HG03135 (cell line): ENCODE measurements around the gene ZBTB2.
"Not testable (repeated sequence)": the region's sequence is repeated elsewhere in the genome, so short reads cannot be mapped to it uniquely, and the experiment has no call there.

ENCODE experiments used
- ATAC-seq: cut with Tn5 transposase; IDR thresholded peaks from one replicate; pipeline ENCODE4 v1.9.1; 2021; ENCODE audit warnings: mild to moderate bottlenecking, moderate library complexity; ENCODE audit not compliant: unreplicated experiment

ZBTB2 gene

DNA sequence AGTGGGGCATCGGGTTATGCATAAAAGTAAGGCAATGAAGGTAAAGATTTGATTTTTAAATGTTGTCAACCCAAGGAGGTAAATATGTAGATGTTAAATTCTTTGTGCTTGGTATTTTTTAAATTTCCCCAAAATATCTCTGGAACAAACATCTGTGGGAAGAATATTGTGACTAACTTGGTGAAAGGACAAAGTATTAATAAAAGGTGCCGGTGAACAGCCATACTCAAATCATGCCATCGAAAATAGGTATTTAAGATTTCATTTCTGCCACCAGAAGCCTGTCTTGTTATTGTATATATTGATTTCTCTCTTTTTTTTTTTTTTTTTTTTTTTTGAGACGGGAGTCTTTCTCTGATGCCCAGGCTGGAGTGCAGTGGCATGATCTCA is 12.6 kb upstream of the ZBTB2 start:
- ATAC-seq, result no peak

DNA sequence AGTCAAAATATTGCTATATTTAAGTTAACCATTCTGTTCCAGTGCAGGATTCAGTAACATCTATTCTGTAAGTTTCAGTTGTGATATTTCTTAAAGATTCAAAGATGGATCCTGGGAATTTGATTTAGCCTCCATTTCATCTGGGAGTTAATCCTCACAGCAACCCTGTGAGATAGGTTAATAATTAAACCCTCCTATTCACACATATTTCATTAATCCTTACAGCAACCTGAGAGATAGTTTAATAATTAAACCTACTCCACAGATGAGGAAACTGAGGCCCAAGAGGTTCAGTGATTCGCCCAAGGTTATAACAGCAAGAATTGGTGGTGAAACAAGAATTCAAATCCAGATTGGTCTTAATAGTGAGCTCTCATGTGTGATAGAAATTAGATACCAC is 10.9 kb upstream of the ZBTB2 start:
- no peak for ATAC-seq

DNA sequence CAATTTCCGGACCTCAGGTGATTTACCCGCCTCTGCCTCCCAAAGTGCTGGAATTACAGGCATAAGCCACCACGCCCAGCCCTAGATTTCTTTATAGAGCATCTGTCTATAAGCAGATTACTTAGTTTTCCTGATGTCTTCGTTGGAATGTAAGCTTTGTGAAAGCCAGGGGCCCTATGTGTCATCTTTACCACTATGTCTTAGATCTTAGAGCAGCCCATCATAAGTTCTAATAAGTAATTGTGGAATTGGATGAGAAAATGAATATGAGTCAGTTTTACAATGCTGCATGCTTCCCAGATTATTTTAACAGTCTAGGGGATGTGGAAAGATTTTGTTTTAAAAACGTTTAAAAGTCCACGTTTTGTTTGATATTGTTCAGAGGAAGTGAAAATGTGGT is 9.1 kb upstream of the ZBTB2 start:
- ATAC-seq, result no peak

DNA sequence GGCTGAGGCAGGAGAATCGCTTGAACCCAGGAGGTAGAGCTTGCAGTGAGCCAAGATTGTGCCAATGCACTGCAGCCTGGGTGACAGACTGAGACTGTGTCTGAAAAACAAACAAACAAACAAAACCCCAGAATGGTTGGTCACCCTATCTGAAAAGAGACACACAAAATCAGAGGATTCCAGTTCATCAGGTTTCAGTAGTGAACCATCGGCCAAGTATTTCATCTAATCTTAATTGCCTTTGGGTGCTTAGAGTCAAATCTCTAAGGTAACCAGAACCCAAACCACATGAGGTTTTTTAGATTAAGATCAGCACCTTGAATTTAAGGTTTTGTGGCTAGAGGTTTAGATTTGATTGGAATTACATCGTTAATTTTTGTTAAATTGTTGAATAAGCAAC is 8.3 kb upstream of the ZBTB2 start:
- ATAC-seq, result no peak

DNA sequence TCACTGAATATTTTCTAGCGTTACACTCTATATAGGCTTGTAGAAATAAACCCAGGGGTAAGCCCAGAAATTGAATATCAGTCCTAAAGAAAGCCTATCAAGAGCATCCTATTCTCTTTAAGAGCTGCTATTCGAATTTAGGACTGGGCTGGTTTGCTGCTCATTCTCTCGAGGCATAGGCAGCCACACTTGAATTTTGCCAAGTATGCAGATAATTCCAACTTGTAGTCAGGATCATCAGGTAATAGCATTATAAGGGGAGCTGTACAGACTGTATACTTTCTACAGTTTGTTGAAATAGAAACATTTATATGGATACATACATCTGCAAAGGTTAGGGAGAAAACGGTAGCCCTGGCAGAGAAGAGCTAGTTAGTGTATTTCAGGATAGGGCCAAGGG is 2.1 kb upstream of the ZBTB2 start:
- ATAC-seq, result no peak

DNA sequence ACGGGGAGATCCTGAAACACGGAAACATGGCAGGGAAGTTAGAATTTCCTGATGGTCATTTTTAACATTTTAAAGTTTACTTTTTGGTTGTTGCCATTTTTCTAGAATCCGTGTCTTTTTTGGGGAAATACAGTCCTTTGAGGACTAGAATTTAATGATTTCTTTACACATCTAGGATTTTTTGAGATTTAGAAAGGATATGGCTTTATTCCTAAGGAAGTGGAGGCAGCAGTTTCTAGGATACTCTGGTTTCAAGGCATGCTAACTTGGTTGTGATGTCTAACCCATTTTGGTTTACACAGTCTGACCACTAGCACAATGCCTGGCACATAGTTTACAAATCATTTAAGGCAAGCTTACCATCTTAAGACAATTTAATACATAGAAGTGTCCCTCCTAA is 1.1 kb upstream of the ZBTB2 start:
- no peak for ATAC-seq

DNA sequence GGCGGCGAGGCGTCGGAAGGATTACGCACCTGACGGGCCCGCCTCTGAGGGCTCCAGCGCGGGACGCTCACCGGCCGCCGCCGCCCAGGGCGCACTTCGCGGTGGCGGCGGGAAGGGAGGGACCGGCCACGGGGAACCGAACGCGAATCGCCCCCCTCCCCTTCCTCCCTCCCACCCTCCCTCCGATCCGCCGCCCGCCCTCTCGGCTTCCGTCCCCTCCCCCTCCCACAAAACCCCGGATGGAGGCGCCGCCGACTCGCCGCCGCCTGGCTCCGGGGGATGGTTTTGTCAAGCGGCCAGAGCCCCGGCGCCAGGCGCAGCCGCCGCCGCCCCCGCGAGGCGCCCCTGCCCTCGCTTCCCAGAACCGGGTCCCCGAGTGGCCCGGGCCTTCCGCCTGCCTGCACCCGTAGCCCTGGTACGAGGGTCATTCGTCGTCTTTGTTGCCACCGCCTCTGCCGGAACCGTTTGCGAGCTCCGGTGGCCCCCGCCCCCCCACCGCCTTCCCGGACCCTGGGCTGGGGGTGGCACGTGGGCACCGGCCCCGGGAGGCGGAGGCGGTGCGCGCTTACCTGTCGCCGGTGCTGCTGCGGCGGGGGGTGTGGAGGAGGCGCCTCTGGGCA is 398 bp downstream of the ZBTB2 start:
- ATAC-seq, result peak; percentile 14

DNA sequence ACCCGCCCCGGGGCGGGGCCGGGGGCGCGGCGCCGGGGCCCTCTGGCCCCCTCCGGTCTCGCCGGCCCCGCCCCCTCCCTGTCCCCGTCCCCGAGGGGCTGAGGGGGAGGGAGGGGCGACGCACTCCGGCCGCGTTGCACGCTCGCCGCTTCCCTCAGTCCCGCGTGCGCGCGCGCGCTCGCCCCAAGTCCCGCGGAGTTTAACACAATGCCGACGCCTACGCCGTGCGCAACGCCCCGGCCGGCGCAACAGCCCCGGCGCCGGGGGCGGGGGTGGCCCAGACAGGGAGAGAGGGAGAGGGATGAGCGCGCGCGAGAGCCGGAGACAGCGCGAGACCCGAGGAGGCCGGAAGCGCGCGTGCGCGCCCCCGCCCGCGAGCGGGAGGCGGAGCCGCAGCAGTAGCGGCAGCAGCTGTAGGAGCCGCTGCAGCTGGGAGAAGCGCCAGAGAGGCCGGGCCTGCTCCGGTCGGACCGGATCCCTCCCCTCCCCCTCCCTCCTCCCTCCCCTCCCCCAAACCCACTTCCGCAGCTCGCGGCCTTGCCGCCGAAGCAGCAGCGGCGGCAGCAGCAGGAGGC is 996 bp downstream of the ZBTB2 start:
- peak; percentile 84 for ATAC-seq

DNA sequence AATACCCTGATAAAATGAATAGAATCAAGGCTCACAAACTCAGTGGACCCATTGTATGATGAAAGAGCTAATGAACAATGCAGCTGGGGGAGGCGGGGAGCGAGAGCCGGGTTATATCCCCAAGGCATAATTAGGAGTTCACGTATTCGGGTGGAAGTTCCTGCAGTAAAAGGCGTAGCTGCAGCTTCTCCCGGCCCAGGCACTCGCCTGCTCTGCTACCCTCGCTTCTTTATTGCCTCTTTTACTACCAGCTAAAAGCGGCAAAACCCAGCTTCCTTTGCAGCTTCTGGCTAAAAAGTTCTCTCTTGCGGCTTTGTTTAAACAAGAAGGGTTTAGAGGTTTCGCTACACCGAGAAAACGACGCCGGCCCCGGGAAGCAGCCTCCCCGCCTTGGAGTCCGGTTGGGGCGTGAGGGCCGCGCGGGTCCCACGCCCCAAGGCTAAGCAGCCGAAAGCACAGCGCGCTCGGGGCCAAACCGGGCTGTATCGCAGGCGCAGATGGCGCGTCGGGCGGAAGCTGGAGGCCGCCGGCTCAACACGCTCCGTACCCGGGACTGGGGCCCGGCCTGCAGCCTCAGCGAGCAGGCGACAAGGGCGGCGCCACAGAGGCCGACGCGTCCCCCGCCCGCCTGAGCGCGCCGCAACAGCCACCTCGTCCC is 1.6 kb downstream of the ZBTB2 start:
- peak; percentile 59 for ATAC-seq

DNA sequence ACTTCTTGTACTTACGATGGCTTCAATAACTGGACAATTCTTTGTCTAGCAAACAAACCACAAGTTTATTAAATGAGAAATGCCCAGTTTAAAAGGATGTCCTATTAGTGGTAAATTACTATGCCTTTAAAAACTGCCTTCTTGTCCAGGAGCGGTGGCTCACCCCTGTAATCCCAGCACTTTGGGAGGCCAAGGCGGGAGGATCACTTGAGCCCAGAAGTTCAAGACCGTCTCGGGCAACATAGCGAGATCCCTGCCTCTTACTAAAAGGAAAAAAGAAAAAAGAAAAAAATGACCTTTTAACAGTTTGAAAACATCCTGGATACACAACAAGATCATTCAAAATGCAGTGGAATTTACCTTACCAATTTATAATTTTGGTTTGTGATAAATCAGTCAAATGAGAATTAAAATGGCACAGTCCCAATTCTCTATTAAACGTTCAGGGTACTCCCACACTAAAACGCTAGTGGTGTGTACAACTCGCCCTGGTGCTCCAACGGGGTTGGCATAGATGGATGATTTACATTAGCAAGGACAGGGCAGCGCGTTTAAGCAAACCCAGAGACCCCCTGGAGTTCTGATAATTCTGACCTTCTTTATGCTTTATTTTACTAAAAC is 2.3 kb downstream of the ZBTB2 start:
- ATAC-seq, result no peak

DNA sequence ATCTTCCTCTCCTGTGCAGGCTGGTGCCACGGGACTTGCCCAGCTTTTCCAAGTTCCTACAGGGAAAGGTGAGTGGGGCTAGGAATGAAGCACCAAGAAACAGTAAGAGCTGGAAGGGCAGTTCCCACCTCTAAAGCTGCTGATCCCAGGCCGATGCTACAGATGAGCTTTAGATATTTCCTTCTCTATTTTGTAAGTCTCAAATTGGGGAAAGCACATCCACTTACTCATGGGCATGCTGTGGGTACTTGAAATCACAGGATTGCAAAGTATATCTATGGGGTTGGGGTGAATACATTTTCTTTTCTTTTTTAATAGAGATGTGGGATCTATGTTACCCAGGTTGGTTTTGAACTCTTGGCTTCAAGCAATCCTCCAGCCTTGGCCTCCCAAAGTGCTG is 3.1 kb downstream of the ZBTB2 start:
- ATAC-seq, result no peak

DNA sequence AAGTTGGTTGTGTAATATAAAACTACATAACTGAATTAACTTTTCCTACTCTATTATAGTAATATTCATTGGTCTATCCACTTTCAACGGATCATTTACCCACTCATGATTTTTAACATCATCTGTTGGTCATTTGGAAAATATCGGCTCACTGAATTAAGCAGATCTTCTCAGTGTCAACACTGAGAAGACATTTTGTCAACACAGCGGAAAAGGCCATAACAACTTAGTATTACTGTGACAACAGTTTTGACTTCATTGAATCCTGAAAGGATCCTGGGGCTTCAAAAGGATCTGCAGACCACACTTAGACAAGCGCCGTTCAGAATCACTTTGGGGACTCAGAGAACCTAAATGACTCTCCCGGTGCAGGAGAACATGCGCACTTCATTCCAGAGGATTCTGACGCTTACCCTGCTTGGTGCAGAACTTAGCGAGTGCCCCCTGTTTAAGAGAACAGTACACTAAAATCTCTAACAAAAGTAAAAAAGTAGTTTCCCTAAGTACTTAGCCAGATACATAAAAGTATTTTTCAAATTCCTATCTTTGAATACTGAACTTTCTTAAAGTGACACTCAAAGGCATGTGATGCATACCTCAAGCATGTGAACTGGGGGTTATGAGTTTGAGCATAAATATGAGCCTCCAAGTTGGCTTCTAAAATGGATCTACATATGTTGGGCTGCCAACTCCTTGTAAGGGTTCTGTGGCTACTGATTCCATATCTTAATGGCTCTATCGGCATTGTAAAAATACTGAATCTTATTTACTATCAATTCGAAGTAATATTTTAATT is 4.0 kb downstream of the ZBTB2 start:
- ATAC-seq, result no peak

DNA sequence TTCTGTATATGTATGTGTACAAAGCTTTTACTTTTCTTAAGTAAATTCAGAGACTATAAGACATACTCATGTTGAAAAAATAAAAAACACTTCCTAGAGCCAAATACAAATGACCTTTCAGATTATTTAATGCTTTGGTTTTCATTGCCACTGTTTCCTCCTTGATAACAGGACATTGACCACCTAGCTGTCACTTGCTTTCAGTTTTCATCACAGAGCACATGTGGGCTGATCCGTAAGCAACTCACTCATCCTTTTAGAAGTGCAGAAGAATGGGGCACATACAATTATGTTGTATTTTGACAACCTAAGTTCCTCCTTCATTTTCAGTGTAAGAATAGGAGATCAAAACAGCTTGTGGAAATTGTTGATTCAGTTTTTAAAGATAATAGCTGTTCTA is 6.2 kb downstream of the ZBTB2 start:
- no peak for ATAC-seq

DNA sequence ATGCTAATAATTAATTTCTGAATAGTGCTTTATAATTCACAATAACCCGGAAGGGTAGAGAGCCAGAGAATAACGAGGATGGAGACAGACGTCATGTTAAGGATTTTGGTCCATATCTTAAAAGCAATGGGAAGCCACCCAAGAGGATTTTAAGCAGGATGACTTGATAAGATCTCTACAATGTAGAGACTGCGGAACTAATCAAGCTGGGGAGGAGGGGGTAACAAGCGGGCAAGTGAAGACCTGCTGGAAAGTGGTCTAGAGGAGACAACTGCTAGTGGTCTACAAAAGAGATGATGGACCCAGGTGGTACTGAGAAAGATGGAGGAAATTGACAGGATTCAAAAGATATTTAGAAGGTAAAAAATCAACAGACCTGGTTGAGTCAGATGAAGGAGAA is 7.2 kb downstream of the ZBTB2 start:
- no peak for ATAC-seq

DNA sequence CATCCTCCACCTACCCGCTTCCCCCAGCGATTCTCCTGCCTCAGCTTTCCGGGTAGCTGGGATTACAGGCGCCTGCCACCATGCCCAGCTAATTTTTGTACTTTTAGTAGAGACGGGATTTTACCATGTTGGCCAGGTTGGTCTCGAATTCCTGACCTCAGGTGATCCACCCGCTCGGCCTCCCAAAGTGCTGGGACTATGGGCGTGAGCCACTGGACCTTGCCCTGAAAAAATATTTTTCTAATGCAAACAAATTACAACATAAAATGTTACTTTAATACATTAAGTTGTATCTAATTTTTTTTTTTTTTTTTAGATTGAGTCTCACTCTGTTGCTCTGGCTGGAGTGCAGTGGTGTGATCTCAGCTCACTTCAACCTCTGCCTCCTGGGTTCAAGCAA is 8.7 kb downstream of the ZBTB2 start:
- not testable (repeated sequence) for ATAC-seq

DNA sequence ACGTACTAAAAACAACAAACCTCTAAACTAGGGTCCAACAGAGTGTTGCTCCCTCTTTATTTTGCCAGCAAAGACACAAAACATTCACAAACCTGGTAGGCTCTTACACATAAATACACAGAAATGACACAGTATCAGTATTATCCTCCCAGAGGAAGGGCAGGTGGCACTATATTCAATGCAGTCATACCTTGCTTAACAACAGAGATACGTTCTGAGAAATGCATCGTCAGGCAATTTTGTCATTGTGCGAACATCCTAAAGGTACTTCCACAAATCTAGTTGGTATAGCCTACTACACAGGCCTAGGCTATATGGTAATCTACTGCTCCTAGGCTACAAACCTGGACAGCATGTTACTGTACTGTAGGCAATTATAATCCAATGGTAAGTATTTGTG is 9.6 kb downstream of the ZBTB2 start:
- no peak for ATAC-seq

DNA sequence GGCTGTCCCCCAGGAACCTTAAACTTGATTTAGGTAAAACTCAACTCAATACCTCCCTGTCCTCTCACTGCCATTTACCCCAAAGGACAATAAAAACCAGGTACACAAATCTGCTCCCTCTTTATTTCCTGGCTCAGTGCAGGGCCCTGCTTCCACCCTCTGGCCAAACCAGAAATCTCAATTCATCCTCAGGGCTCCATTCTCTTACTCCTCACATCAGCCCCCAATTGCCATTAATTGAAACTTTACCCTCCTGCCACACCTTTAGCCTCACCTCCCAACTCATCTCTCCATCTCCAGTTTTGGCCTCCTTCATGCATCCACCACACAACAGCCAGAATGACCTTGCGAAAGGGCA is 10.5 kb downstream of the ZBTB2 start:
- no peak for ATAC-seq

DNA sequence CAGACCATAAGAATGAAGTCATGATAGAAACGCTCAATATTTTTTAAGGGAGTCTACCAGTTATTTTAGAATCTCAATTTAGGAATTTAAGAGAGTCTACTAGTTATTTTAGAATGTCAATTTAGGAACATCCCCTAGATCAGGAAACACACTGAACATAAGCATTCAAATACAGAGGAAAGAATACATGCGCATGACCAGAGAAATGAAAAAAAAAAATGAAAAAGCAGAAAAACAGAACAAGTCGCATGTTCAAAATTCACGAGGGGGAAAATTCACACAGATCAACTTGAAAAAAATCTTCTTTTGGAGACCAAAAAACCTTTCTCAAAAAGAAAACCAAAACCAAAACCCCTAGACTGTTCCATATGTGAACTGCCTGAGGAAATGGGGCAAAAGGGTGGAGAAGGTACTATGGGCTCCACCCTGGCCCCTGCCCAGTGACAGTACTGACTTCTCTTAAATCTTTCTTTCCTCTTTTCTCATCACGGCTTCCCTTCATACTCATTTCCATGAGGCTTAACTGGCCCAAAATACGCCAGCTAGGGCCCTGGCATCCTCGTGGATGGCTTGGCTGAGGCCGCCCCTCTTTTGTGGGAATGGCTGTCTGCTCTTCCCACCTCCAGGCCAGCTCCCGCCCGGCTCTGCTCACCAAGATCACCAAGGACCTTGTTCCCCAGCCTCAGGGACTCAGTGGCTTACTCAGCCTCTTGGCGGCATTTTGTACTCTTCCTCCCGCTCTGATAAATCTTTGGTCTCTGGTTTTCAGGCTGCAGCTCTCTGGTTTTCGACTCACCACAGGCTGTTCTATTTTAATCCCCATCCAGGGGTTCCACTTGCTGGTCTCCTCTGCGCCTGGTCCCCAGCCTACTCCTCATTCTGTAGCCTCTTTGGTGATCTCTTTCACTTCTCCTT is 11.2 kb downstream of the ZBTB2 start:
- ATAC-seq, result peak; percentile 59

DNA sequence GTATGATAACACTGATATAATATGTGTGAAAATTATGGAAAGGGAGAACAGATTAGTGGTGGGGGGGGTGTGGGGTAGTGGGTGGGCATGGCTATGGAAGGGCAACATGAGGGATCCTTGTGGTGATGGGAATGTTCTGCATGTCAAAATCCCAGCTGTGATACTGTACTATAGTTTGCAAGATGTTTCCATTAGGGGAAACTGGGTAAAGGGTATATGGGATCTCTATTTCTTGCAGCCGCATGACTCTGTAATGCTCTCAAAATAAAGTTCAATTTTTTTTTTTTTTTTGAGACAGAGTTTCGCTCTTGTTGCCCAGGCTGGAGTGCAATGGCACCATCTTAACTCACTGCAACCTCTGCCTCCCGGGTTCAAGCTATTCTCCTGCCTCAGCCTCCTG is 14.3 kb downstream of the ZBTB2 start:
- no peak for ATAC-seq

DNA sequence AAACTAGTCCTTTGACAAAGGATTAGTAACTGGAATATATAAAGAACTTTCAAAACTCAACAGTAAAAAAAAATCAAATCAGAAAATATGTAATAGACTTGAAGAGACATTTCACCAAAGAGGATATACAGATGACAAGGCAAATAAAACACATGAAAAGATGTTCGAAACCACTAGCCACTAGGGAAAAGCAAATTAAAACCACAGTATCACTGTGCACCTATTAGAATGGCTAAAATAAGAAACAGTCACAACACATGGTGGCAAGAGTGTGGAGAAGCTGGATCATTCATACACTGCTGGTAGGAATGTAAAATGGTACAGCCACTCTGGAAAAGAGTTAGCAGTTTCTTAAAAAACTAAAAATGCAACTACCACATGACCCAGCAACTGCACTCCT is 14.9 kb downstream of the ZBTB2 start:
- peak; percentile 37 for ATAC-seq

DNA sequence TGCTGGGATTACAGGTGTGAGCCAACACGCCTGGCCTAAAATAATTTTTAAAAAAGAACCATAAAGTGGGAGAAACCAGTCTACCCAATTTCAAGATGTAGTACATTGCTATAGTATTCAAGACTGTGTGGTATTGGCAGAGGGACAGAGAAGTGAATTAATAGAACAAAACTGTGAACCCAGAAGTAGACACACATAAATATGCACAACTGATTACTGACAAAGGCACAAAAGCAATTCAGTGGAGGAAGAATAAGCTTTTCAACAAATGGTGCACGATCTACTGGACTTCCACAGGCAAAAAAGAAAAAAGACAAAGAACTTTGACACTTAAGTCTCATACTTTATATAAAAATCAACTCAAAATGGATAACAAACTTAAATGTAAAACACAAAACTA is 15.5 kb downstream of the ZBTB2 start:
- no peak for ATAC-seq
